GM23338 (cell line): ENCODE results near the gene ADM2. TPM values are rescaled to one million over a fixed set of nuclear protein-coding genes. Genes with fewer than 3 reads are reported as not detected.

Experiments
- EZH2 ChIP-seq: fragments of 200-600 bp; sonication (generic); IDR thresholded peaks from one replicate; pipeline ENCODE4 v1.8.0; 2017; ENCODE audit warnings: antibody characterized with exemption, mild to moderate bottlenecking, low read depth; ENCODE audit not compliant: unreplicated experiment
- JUNB ChIP-seq: IDR thresholded peaks from one replicate; pipeline ENCODE4 v1.6.1; 2016; ENCODE audit warnings: antibody characterized with exemption; ENCODE audit not compliant: unreplicated experiment
- POLR2AphosphoS5 ChIP-seq: IDR thresholded peaks from 2 replicates; pipeline ENCODE4 v1.6.1; 2016; ENCODE audit warnings: antibody characterized with exemption, low read depth
- REST ChIP-seq: IDR thresholded peaks from one replicate; pipeline ENCODE4 v1.6.1; 2018; ENCODE audit warnings: antibody characterized with exemption; ENCODE audit not compliant: unreplicated experiment
- ZNF114 ChIP-seq: fragments of 250-450 bp; sonication (Bioruptor Pico); IDR thresholded peaks from 2 replicates; pipeline ENCODE4 v1.5.0; 2020; ENCODE audit warnings: mild to moderate bottlenecking, moderate library complexity
- ZNF462 ChIP-seq: fragments of 250-450 bp; sonication (Bioruptor Pico); IDR thresholded peaks from 2 replicates; pipeline ENCODE4 v1.5.0; 2020; ENCODE audit warnings: mild to moderate bottlenecking, moderate library complexity
- polyA plus RNA-seq: library from polyadenylated mRNA; unstranded; fragments of >200 nt; fragmentation: Nextera tagmentation; extraction: Ambion mirVana; gene quantifications from 2 replicates; pipeline ENCODE4 v1.2.1, GENCODE V29; 2016
- total RNA-seq: library from RNA; depleted of rRNA; stranded (reverse); fragments of >200 nt; shearing (Covaris generic); gene quantifications from 2 replicates; pipeline ENCODE4 v1.2.3, GENCODE V29; 2014

Gene ADM2
- total and polyA plus RNA-seq, 2 experiments from 2014 or later: 3.3 to 7.1 TPM

- TF ChIP-seq REST: no peak
- TF ChIP-seq POLR2AphosphoS5: no peak
- no peak for TF ChIP-seq JUNB
- no peak for TF ChIP-seq EZH2
- no peak for TF ChIP-seq ZNF462 (CRISPR knock-in tag)
- no peak for TF ChIP-seq ZNF114
These were observed 6.8 kb downstream of the ADM2 start (continued) for GRCh38 chr22:50488006-50488677.
